Breast epithelium (tissue), 3 donors: ENCODE results near the gene AKAIN1.

Experiments
- POLR2A ChIP-seq: fragments of 450-650 bp; IDR thresholded peaks from one replicate; pipeline ENCODE4 v1.6.1; 2016; ENCODE audit warnings: antibody characterized with exemption, mild to moderate bottlenecking, moderate library complexity
- POLR2AphosphoS5 ChIP-seq, 3 donors: sonication (generic); formaldehyde crosslinking; IDR thresholded peaks; one replicate each; pipeline ENCODE4 v1.6.1; 2017; ENCODE audit warnings: antibody characterized with exemption in 3 of 3
- TF ChIP-seq, protein P1 (sequence below), 3 donors: fragments of 450-650 bp; IDR thresholded peaks; one replicate each; pipeline ENCODE4 v1.5.1; 2016 to 2017; ENCODE audit warnings: antibody characterized with exemption in 3 of 3, mild to moderate bottlenecking in 3 of 3, moderate library complexity in 3 of 3

DNA sequence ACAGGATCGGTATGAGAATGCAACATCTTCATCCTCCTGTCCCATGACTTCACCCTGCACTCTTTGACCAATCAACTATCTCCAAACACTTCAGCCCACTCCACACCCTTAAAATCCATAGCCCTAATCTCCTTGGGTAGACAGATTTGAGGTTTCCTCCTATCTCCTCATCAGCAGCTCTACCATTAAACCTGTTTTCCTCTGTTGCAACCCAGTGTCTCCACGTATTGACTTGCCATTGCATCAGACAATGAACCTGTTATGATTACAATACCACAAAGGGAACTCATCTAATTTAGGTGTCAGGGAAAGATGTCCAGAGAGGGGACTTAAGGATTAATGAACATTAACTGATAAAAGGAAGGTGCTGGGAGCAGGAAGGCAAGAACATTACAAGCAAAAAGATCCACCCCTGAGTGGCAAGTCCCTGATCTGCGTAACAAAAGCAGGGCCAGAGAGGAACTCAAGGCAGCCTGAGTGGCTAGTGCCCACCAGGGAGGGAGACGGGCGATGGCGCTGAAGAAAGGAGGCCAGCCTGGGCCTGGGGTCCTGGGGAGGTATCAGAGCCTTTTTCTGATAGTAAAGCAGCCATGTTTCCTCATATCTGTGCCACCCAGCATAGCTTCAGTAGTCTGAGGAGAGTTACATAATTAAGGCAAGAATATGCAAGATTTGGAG, 44.6 kb downstream of the AKAIN1 start:
- TF ChIP-seq, protein P1, sequence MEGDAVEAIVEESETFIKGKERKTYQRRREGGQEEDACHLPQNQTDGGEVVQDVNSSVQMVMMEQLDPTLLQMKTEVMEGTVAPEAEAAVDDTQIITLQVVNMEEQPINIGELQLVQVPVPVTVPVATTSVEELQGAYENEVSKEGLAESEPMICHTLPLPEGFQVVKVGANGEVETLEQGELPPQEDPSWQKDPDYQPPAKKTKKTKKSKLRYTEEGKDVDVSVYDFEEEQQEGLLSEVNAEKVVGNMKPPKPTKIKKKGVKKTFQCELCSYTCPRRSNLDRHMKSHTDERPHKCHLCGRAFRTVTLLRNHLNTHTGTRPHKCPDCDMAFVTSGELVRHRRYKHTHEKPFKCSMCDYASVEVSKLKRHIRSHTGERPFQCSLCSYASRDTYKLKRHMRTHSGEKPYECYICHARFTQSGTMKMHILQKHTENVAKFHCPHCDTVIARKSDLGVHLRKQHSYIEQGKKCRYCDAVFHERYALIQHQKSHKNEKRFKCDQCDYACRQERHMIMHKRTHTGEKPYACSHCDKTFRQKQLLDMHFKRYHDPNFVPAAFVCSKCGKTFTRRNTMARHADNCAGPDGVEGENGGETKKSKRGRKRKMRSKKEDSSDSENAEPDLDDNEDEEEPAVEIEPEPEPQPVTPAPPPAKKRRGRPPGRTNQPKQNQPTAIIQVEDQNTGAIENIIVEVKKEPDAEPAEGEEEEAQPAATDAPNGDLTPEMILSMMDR (IDR thresholded peaks at IDR 0.05), result no peak
- TF ChIP-seq POLR2A (no peak), POLR2AphosphoS5 (IDR thresholded peaks at IDR 0.05) (no peak)
